Skeletal muscle tissue (tissue), 4 donors: ENCODE data around the gene XRCC4. TPM values are rescaled to one million over a fixed set of nuclear protein-coding genes. Genes with fewer than 3 reads are reported as not detected.

Experiments used
- H3K27ac ChIP-seq: one replicate; pipeline ENCODE4 v1.7.0; 2013; ENCODE audit warnings: mild to moderate bottlenecking, low read depth, low read length, inconsistent platforms
- H3K27me3 ChIP-seq, 3 donors: one replicate each; pipeline ENCODE4 v1.7.0; 2013; ENCODE audit warnings: low read length in 3 of 3; ENCODE audit not compliant: control insufficient read depth in 3 of 3, insufficient read depth in 3 of 3
- H3K36me3 ChIP-seq, 3 donors: one replicate each; pipeline ENCODE4 v1.7.0; 2013; ENCODE audit warnings: low read length in 3 of 3; ENCODE audit not compliant: control insufficient read depth in 3 of 3, insufficient read depth in 3 of 3
- H3K4me1 ChIP-seq, 3 donors: one replicate each; pipeline ENCODE4 v1.7.0; 2013; ENCODE audit warnings: low read length in 3 of 3, mild to moderate bottlenecking in 3 of 3; ENCODE audit not compliant: control insufficient read depth in 3 of 3, insufficient read depth in 3 of 3
- H3K4me3 ChIP-seq, 3 donors: one replicate each; pipeline ENCODE4 v1.7.0; 2013; ENCODE audit warnings: low read length in 3 of 3
- H3K9ac ChIP-seq, 3 donors: one replicate each; pipeline ENCODE4 v1.7.0; 2013; ENCODE audit warnings: low read length in 3 of 3, mild to moderate bottlenecking in 3 of 3, moderate library complexity in 2 of 3, low read depth in 1 of 3
- H3K9me3 ChIP-seq, 3 donors: one replicate each; pipeline ENCODE4 v1.7.0; 2013; ENCODE audit warnings: low read length in 3 of 3; ENCODE audit not compliant: control insufficient read depth in 3 of 3
- total RNA-seq: library from RNA; depleted of rRNA; stranded (reverse); fragments of >200 nt; gene quantifications from one replicate; pipeline ENCODE4 v1.2.3, GENCODE V29; 2014
- donor health status: Osteomylitis.

XRCC4 gene
- total RNA-seq, 1 donor from 2014 or later = 3.7 TPM

DNA sequence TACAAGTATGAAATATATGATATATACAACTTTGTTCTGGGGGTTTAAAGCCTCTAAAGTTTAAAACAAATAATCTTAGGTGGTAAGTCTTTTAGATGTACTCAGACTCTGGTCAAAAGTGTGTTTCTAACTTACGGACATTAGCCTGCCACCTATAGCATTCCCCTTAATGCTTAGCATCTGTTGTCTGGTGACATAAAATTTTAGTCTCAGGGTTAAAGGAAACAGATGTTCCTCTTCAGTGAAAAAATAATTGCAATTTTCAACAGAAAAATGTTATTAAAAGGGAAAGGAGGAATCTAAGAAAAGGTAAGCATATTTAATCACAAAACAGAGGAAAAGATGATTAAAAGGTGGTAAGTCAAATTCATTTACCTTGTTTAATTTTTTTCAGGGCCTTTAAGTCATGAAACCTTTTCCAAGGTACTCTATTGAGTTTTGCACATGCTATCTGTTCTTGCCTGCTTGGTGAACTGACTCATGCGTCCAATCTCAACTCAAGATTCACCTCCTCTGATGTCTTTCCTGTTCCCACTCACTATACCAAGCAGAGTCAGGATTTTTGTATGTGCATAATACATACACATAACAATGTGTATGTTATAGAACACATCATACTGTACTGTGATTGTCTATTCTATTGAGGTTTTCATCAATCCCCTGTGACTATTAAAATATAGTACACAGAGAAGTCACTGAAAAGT lies 8.1 kb upstream of the XRCC4 start:
- Histone ChIP-seq H3K27me3 (no peaks in the 10 kb centered on the region), H3K9ac (no peak overlapping the region), H3K36me3 (no peaks in the 10 kb centered on the region), H3K27ac (no peak overlapping the region), H3K4me3 (no peak overlapping the region), H3K4me1 (peaks cover 0 to 10% (median 3%) of the 10 kb centered on the region in 3 donors), H3K9me3 (no peaks in the 10 kb centered on the region)

- no peak overlapping the region for H3K9ac ChIP-seq
- H3K4me1 ChIP-seq = peaks cover 6 to 17% (median 13%) of the 10 kb centered on the region in 3 donors
- no peaks in the 10 kb centered on the region for H3K9me3 ChIP-seq
- H3K4me3 ChIP-seq = no peak overlapping the region
- no peaks in the 10 kb centered on the region for H3K36me3 ChIP-seq
- H3K27ac ChIP-seq = no peak overlapping the region
- no peaks in the 10 kb centered on the region for H3K27me3 ChIP-seq
Measured at GRCh38 chr5:83071286-83072051, 5.9 kb upstream of the XRCC4 start.

- Histone ChIP-seq H3K4me3 (no peak overlapping the region), H3K4me1 (peaks cover 9 to 22% (median 19%) of the 10 kb centered on the region in 3 donors), H3K27ac (no peak overlapping the region), H3K27me3 (no peaks in the 10 kb centered on the region), H3K9me3 (no peaks in the 10 kb centered on the region), H3K36me3 (no peaks in the 10 kb centered on the region), H3K9ac (no peak overlapping the region)
Measured at GRCh38 chr5:83072966-83073365, 4.4 kb upstream of the XRCC4 start.

GRCh38 chr5:83077662-83078261 lies 415 bp downstream of the XRCC4 start:
- H3K9ac ChIP-seq = peak overlapping the region; percentile 82 to 85 (median 84)
- H3K9me3 ChIP-seq = no peaks in the 10 kb centered on the region
- no peaks in the 10 kb centered on the region for H3K27me3 ChIP-seq
- H3K27ac ChIP-seq = peak overlapping the region; percentile 67
- peaks cover 10 to 24% (median 19%) of the 10 kb centered on the region in 3 donors for H3K4me1 ChIP-seq
- peak overlapping the region; percentile 85 to 96 (median 87) for H3K4me3 ChIP-seq
- H3K36me3 ChIP-seq = no peaks in the 10 kb centered on the region

DNA sequence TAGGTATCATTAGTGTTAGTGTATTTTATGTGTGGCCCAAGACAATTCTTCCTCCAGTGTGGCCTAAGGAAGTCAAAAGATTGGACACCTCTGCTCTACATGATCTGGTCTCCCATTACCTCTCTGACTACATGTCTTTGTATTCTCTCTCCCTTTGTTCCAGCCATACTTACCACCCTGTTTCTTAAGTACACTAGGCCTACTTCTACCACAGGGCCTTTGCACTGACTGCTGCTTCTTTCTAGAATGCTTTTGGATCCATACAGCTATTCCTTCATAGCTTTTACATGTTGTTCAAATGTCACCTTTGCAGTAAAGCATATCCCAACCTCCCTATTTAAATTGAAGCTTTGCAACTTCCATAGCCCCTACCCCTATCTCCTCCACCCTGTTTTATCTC lies 5.4 kb downstream of the XRCC4 start:
- H3K9me3 ChIP-seq = no peaks in the 10 kb centered on the region
- no peaks in the 10 kb centered on the region for H3K36me3 ChIP-seq
- H3K4me1 ChIP-seq = peaks cover 3 to 7% (median 5%) of the 10 kb centered on the region in 3 donors
- no peak overlapping the region for H3K27ac ChIP-seq
- no peak overlapping the region for H3K9ac ChIP-seq
- no peak overlapping the region for H3K4me3 ChIP-seq
- no peaks in the 10 kb centered on the region for H3K27me3 ChIP-seq

DNA sequence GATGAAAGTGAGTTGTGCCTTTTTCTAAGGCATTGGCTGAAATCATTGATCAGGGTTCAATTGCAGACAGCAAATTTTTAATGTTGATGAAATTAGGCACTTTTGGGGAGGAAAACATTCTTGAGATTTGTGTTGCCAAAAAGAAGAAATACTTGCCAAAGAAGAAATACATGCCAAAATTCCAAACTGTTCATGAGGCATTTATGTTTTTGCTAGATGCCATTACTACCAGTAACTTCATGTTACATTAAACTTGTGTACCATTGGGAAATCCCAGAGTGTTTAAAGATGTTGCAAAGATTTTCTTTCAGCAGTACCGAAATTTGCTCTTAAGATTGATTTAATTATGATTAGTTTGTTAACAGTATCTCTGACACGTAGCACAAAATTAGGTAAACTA lies 7.0 kb downstream of the XRCC4 start:
- Histone ChIP-seq H3K36me3 (no peaks in the 10 kb centered on the region), H3K9me3 (no peaks in the 10 kb centered on the region), H3K9ac (no peak overlapping the region), H3K4me3 (no peak overlapping the region), H3K4me1 (no peaks in the 10 kb centered on the region), H3K27ac (no peak overlapping the region), H3K27me3 (no peaks in the 10 kb centered on the region)

GRCh38 chr5:83085106-83085505 lies 7.8 kb downstream of the XRCC4 start:
- no peaks in the 10 kb centered on the region for H3K9me3 ChIP-seq
- H3K4me1 ChIP-seq = no peaks in the 10 kb centered on the region
- no peaks in the 10 kb centered on the region for H3K27me3 ChIP-seq
- no peak overlapping the region for H3K27ac ChIP-seq
- no peak overlapping the region for H3K9ac ChIP-seq
- no peak overlapping the region for H3K4me3 ChIP-seq
- no peaks in the 10 kb centered on the region for H3K36me3 ChIP-seq

GRCh38 chr5:83090169-83090568 lies 12.8 kb downstream of the XRCC4 start:
- H3K9me3 ChIP-seq = no peaks in the 10 kb centered on the region
- no peak overlapping the region for H3K27ac ChIP-seq
- H3K4me3 ChIP-seq = no peak overlapping the region
- H3K27me3 ChIP-seq = no peaks in the 10 kb centered on the region
- no peaks in the 10 kb centered on the region for H3K36me3 ChIP-seq
- H3K9ac ChIP-seq = no peak overlapping the region
- no peaks in the 10 kb centered on the region for H3K4me1 ChIP-seq

DNA sequence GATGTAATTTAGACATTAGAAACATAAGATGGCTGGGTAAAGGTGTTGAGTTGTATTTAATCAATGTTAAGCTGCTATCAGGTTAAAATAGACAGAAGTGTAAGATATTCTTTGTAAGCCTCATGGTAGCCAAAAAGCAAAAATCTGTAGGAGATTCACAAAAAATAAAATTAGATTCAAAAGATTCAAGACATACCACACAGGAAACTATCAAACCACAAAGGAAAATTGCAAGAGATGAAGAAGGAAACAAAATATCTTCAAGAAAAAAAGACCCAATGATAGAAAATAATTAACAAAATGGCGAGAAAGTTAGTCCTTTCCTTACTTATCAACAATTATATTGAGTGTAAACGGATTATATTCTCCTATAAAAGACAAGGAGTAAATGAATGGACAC lies 15.3 kb downstream of the XRCC4 start:
- no peak overlapping the region for H3K9ac ChIP-seq
- no peaks in the 10 kb centered on the region for H3K9me3 ChIP-seq
- H3K4me3 ChIP-seq = no peak overlapping the region
- H3K27ac ChIP-seq = no peak overlapping the region
- H3K27me3 ChIP-seq = no peaks in the 10 kb centered on the region
- no peaks in the 10 kb centered on the region for H3K36me3 ChIP-seq
- no peaks in the 10 kb centered on the region for H3K4me1 ChIP-seq

DNA sequence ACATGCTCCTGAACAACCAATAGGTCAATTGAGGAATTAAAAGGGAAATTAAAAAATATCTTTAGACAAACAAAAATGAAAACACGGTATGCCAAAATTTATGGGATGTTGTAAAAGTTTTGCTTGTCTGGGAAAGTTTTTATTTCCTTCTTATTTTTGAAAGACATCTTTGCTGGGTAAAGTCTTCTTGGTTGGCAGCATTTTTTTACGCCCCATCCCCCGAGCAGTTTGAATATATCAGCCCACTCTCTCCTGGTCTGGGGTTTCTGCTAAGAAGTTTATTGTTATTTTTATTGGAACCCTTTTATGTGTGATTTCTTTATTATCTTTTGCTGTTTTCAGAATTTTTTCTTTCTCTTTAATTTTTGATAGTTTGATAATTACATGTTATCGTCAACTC lies 16.3 kb downstream of the XRCC4 start:
- Histone ChIP-seq H3K4me1 (peaks cover 0 to 3% (median 0%) of the 10 kb centered on the region in 3 donors), H3K36me3 (no peaks in the 10 kb centered on the region), H3K4me3 (no peak overlapping the region), H3K27me3 (no peaks in the 10 kb centered on the region), H3K9ac (no peak overlapping the region), H3K27ac (no peak overlapping the region), H3K9me3 (no peaks in the 10 kb centered on the region)
